NT2/D1 (cell line): ENCODE measurements around the gene OR5H1.

Experiments
- DNase-seq: peaks from one replicate; pipeline ENCODE4 v3.0.0-alpha.2; 2011; ENCODE audit warnings: low read depth, low spot score
- H3K27me3 ChIP-seq: 2 replicates; pipeline ENCODE4 v1.6.0; 2011; ENCODE audit warnings: mild to moderate bottlenecking; ENCODE audit not compliant: insufficient read length, insufficient read depth
- H3K36me3 ChIP-seq: 2 replicates; pipeline ENCODE4 v1.6.1; 2011; ENCODE audit warnings: mild to moderate bottlenecking, low read length, mixed read lengths; ENCODE audit not compliant: insufficient read depth, insufficient read length
- H3K4me1 ChIP-seq: 2 replicates; pipeline ENCODE4 v1.5.1; 2011; ENCODE audit not compliant: insufficient read depth, insufficient read length
- H3K4me3 ChIP-seq: 2 replicates; pipeline ENCODE4 v1.5.1; 2011; ENCODE audit warnings: low read depth; ENCODE audit not compliant: insufficient read length
- H3K9ac ChIP-seq: 2 replicates; pipeline ENCODE4 v1.6.0; 2011; ENCODE audit warnings: low read depth; ENCODE audit not compliant: insufficient read length
- H3K9me3 ChIP-seq: 2 replicates; pipeline ENCODE4 v1.5.1; 2011; ENCODE audit warnings: mild to moderate bottlenecking, low read length; ENCODE audit not compliant: insufficient read depth
- SUZ12 ChIP-seq: IDR thresholded peaks from 2 replicates; pipeline ENCODE4 v1.6.1; 2011; ENCODE audit not compliant: insufficient read length, insufficient read depth; ENCODE audit errors: extremely low read depth
- YY1 ChIP-seq: IDR thresholded peaks from 2 replicates; pipeline ENCODE4 v1.6.1; 2011; ENCODE audit not compliant: insufficient read length, insufficient read depth
- ZNF274 ChIP-seq: IDR thresholded peaks from 2 replicates; pipeline ENCODE4 v1.6.1; 2011; ENCODE audit warnings: mild to moderate bottlenecking, low read depth, low read length

Gene OR5H1

DNA sequence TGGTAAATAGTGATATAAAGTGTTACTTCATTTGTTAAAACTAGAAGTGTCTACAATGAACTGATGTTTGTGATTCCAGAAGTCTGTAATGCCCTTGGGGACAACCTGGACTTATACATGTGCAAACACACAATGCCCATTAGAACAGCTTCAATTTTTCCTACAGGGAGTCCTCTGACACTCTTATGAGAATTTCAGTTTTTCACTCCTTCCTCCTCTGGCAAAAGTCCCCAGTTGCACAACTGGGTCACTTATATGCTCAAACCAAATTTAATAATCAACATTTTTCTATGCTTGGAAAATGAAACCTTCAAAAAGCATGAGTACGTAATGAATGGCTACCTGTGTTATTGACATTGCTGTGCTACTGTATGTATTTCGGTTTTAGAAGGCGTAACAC is 35.9 kb downstream of the OR5H1 start, which contains the start of gene OR5H15:
Gene OR5H15 (plus strand): TSS at position 301 of the 400 bp plus-strand sequence. CDS start 2,004 bp downstream, outside the sequence.
- no peaks in the 10 kb centered on the region for H3K27me3 ChIP-seq
- H3K9me3 ChIP-seq = no peaks in the 10 kb centered on the region
- no peak within 1 kb of the TSS for H3K9ac ChIP-seq
- H3K36me3 ChIP-seq = no peaks in the 10 kb centered on the region
- H3K4me1 ChIP-seq = no peaks in the 10 kb centered on the region
- TF ChIP-seq YY1 = no peak
- TF ChIP-seq SUZ12 = no peak
- no peak for TF ChIP-seq ZNF274
- DNase-seq = no peak
- no peak within 1 kb of the TSS for H3K4me3 ChIP-seq

DNA sequence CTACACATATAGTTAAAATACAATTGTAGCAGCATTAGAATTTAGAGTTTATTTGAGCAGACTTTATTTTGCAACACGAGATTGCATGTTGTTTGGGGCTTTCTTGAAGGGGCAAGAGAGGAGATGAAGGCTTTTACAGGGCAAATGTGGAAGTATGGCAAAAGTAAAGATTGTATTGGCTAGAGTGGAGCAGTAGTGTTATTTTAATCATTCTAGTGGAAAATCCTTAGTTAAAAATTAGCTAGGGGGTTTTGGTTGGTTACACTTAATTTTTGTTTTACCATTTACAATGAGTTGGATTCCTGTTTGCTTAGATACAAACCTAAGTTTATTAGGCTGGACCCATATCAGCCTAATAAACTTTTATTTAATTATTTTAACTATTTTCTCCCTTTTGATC is 40.5 kb downstream of the OR5H1 start:
- Histone ChIP-seq H3K4me3 (no peak overlapping the region), H3K4me1 (no peaks in the 10 kb centered on the region), H3K27me3 (no peaks in the 10 kb centered on the region), H3K36me3 (no peaks in the 10 kb centered on the region), H3K9me3 (peaks cover 18% of the 10 kb centered on the region; the same call in 1 of the 2 replicates), H3K9ac (no peak overlapping the region)
- no peak for DNase-seq
- TF ChIP-seq ZNF274 (no peak), YY1 (no peak), SUZ12 (no peak)

DNA sequence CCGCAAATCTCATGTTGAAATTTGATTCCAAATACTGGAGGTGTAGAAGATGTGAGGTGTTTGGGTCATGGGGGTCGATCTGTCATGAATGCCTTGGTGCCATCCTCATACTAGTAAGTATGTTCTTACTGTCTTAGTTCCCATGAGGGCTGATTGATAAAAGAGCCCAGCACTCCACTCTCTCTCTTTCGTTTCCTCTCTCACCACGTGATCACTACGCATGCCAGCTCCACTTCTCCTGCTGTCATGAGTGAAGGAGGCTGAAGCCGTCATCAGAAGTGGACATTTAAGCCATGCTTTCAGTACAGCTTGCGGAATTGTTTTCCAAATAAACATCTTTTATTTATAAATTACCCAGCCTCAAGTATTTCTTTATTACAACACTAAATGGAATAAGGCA is 42.1 kb downstream of the OR5H1 start:
- no peaks in the 10 kb centered on the region for H3K4me1 ChIP-seq
- H3K4me3 ChIP-seq = no peak overlapping the region
- H3K27me3 ChIP-seq = no peaks in the 10 kb centered on the region
- TF ChIP-seq SUZ12 (no peak), YY1 (no peak), ZNF274 (no peak)
- no peak for DNase-seq
- H3K9ac ChIP-seq = no peak overlapping the region
- H3K36me3 ChIP-seq = no peaks in the 10 kb centered on the region
- H3K9me3 ChIP-seq = peaks cover 18% of the 10 kb centered on the region; the same call in 1 of the 2 replicates

DNA sequence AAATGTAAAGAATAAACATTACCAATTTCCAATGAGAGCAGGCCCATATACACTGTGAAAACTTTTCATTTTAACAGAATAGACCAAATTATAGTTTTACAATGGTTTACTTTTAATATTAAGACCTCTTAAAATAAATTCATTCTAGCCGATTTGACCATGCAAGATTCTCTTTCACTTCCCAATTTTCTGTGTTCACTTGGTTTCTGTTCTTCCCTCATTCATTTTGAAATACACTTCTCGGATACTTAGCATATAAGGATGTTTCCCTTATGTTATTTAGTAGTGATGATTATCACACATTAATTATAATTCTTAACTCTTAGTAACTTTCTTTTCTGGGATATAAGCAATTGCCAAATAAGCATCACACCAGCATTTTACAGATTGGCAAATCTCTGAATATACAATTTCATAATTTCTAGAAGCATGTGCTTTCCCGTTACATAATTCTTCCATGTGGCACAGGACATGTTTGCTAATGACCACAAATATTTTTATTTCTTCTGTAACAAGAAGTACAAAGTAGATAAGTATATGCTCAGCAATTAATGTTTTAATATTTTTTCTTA is 49.9 kb downstream of the OR5H1 start:
- H3K4me3 ChIP-seq = no peak overlapping the region
- no peak for DNase-seq

DNA sequence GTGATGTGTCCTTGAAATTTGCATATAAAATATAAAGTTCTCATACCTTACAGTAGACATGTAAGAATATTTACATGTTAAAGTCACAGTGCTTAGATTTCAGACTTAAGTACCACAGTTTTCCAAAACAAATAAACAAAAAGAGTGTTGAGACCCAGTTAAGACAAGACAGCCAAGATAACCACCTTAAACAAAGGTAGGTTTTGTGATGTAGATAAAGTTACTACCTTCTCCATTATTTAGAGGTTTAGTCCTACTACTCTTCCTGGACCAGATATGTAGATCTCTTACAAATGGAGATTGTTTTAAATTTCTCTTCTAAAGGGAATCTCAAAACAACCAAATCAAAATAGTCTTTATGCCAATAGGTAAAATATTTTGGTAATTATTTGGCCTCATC is 51.7 kb downstream of the OR5H1 start:
- H3K4me1 ChIP-seq = no peaks in the 10 kb centered on the region
- H3K4me3 ChIP-seq = no peak overlapping the region

More for the DNA sequence above, 49.9 kb downstream of the OR5H1 start:
- Histone ChIP-seq H3K9ac (no peak overlapping the region), H3K36me3 (no peaks in the 10 kb centered on the region), H3K9me3 (0 out of 2 replicates have a peak, but pooled peaks cover 5% of the 10 kb centered on the region), H3K27me3 (no peaks in the 10 kb centered on the region), H3K4me1 (no peaks in the 10 kb centered on the region)
- TF ChIP-seq YY1 (no peak), SUZ12 (no peak), ZNF274 (no peak)

DNA sequence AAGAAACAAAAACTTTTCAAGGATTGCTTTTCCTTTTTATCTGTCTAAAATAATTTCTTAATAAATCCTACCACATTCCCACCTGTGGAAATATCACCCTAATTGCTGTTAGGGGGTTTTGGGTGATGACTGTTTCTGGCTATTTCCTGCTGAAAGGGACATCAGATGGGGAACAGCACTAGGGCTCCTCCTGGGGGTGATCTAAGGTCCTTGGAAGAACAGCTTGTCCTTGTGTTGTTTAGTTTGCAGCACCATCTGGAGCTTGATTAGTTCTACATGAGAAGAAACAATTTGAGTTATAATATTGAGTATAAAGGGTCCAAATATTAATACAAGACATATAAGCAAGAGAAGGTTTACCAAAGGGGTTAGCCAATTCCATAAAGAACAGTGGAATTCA is 54.7 kb downstream of the OR5H1 start:
- Histone ChIP-seq H3K4me1 (no peaks in the 10 kb centered on the region), H3K4me3 (no peak overlapping the region), H3K9ac (no peak overlapping the region), H3K36me3 (no peaks in the 10 kb centered on the region), H3K27me3 (no peaks in the 10 kb centered on the region), H3K9me3 (peaks cover 11% of the 10 kb centered on the region; the same call in 1 of the 2 replicates)
- TF ChIP-seq YY1 (no peak), SUZ12 (no peak), ZNF274 (no peak)
- peak; percentile 20 for DNase-seq

More for the DNA sequence above, 51.7 kb downstream of the OR5H1 start:
- no peaks in the 10 kb centered on the region for H3K27me3 ChIP-seq
- peak; percentile 9 for DNase-seq
- H3K9me3 ChIP-seq = 0 out of 2 replicates have a peak, but pooled peaks cover 5% of the 10 kb centered on the region
- H3K9ac ChIP-seq = no peak overlapping the region
- H3K36me3 ChIP-seq = no peaks in the 10 kb centered on the region
- TF ChIP-seq YY1 (no peak), ZNF274 (no peak), SUZ12 (no peak)
